DMS53 (cell line): ENCODE results near the gene ERF.

Experiments
- DNase-seq: peaks from one replicate; lab custom pipeline; 2025; lab: John Stamatoyannopoulos, UW

The ERF gene

DNA sequence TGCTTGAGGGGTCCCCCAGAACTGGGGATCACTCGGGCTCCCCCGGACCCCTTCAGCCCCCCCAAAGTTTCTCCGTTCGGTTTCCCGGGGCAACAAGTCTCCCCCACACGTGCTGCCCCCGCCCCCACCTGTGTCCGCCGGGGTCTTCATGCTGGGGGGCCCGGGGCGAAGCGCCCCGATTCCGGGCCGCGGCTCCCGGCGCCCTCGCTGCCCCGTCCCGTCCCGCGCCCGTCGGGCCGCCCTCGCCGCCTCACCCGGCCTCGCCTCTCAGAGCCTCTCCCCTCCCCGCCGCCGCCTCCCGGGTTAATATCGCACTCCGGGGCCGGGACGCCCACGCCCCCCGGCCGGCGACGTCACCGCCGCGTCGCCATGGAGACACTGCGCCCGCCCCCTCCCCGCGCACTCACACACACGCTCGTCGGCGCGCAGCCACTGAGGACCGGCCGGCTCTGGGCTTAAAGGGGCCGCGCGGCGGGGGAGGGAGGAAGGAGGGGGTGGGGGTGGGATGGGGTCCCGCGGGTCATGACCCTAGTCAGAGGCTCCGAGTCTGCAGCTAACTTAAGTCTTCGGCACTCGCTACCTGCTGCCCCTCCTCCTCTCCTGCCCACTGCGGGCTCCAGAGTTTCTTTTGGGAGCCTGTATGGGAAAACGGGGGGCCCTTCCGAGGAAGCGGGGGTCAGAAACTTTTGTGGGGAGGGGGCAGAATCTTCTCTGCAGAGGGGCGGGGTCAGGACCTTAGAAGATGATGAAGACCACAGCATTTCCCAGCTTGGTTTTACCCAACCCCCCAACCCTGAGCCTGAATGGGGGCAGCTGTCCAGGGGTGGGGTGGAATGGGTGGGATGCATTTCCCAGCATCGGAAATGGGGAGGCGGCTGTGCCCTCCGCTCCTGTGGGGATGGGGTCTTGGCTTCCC is at the start of gene ERF:
Gene ERF, minus strand, starts transcription at position 279 of the 916 bp plus-strand sequence. Its CDS starts 129 bp downstream, at position 150.
- peak; percentile 97 for DNase-seq

- peak; percentile 35 for DNase-seq
Observed at GRCh38 chr19:42303876-42304275, 48.9 kb upstream of the ERF start.

GRCh38 chr19:42303101-42303464 is 48.2 kb upstream of the ERF start:
- peak; percentile 75 for DNase-seq

- DNase-seq: peak; percentile 75
Observed at GRCh38 chr19:42301646-42302203, 46.8 kb upstream of the ERF start, which contains the start of gene PRR19. PRR19 (plus strand) TSS chr19:42302132; CDS start chr19:42309585, 7,453 bp downstream.

- no peak for DNase-seq
Observed at GRCh38 chr19:42297039-42297438, 42.1 kb upstream of the ERF start.

GRCh38 chr19:42295831-42296525 is 41.0 kb upstream of the ERF start:
- DNase-seq: peak; percentile 83

- no peak for DNase-seq
Observed at GRCh38 chr19:42295342-42295741, 40.4 kb upstream of the ERF start.

DNA sequence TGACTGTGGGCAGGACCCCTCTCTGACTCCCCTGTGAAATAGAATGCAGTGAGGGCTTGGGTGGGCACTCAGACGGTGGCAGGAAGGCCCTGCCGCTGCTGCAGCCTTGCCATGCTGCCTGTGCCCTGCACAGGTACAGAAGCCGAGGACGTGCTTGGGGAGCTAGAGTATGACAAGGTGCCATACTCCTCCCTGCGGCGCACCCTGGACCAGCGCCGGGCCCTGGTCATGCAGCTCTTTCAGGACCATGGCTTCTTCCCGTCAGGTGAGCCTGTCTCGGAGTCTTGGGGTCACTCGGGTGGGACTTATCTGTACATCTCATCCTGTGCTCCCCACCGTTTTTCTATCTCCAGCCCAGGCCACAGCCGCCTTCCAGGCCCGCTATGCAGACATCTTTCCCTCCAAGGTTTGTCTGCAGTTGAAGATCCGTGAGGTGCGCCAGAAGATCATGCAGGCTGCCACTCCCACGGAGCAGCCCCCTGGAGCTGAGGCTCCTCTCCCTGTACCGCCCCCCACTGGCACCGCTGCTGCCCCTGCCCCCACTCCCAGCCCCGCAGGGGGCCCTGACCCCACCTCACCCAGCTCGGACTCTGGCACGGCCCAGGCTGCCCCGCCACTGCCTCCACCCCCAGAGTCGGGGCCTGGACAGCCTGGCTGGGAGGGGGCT is 39.7 kb upstream of the ERF start:
- no peak for DNase-seq

DNA sequence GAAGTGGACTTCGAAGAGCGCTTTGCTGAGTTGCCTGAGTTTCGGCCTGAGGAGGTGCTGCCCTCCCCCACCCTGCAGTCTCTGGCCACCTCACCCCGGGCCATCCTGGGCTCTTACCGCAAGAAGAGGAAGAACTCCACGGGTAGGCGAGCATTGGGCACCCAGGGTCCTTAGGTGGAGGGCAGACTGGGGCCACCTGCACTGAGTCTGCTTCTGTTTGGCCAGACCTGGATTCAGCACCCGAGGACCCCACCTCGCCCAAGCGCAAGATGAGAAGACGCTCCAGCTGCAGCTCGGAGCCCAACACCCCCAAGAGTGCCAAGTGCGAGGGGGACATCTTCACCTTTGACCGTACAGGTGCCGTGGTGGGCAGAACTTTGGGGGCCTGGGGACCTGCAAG is 39.0 kb upstream of the ERF start:
- DNase-seq: no peak

DNA sequence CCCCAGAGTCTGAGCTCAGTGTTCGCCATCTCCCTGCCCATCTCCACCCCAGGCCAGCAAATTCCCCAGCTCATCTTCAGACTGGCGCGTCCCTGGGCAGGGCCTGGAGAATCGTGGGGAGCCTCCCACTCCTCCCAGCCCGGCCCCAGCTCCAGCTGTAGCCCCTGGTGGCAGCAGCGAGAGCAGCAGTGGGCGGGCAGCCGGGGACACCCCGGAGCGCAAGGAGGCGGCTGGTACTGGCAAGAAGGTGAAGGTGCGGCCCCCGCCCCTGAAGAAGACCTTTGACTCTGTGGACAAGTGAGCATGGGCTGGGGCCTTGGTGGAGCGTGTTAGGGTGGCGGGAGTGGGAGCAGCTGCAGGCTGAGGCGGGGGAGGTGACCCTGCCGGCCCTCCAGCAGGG is 38.6 kb upstream of the ERF start:
- no peak for DNase-seq

DNA sequence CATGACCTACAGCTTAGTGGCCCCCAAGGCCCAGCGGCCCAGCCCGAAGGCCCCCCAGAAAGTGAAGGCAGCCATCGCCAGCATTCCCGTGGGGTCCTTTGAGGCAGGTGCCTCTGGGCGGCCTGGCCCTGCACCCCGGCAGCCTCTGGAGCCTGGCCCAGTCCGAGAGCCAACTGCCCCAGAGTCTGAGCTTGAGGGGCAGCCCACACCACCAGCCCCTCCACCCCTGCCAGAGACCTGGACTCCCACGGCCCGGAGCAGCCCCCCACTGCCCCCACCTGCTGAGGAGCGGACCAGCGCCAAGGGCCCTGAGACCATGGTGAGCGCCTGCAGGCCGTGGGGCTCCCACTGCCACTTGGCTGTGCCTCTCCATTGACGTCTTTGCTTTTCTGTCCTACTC is 38.0 kb upstream of the ERF start:
- DNase-seq: no peak

- no peak for DNase-seq
Observed at GRCh38 chr19:42292042-42292960, 37.4 kb upstream of the ERF start.

DNA sequence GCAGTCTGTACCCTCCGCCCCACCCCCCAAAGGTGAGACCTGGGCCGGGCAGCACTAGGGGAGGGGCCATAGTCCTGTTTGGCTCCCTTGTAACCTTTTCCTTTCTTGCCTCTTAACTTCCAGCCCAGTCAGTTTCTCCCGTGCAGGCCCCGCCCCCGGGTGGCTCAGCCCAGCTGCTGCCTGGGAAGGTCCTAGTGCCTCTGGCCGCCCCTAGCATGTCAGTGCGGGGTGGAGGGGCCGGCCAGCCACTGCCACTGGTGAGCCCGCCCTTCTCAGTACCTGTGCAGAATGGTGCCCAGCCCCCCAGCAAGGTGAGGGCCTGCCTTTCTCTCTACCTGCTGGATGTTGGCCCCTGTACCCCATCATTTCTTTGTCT is 36.5 kb upstream of the ERF start:
- no peak for DNase-seq

GRCh38 chr19:42290523-42291434 is 35.9 kb upstream of the ERF start:
- peak; percentile 52 for DNase-seq

- DNase-seq: no peak
Observed at GRCh38 chr19:42290136-42290522, 35.2 kb upstream of the ERF start.

GRCh38 chr19:42289556-42290041 is 34.7 kb upstream of the ERF start:
- no peak for DNase-seq

DNA sequence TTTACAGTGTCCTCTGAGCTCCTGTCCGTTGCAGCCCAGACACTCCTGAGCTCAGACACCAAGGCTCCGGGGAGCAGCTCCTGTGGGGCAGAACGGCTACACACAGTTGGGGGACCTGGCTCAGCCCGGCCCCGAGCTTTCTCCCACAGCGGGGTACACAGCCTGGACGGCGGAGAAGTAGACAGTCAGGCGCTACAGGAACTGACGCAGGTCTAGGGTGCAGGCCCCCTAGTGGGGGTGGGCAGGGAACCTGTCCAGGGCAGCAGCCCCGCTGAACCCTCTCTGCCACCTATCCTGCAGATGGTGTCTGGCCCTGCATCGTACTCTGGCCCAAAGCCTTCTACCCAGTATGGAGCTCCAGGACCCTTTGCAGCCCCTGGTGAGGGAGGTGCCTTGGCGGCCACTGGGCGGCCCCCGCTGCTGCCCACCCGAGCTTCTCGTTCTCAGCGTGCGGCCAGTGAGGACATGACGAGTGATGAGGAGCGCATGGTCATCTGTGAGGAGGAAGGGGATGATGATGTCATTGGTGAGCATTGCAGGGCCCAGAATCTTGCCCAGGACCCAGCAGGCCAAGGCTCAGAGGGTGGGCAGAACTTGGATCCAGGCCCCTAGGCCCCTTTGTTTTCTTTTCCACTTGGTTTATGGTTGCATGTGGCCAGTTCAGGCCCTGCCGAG is 34.1 kb upstream of the ERF start:
- no peak for DNase-seq

GRCh38 chr19:42288387-42288786 is 33.5 kb upstream of the ERF start:
- no peak for DNase-seq

GRCh38 chr19:42287827-42288107 is 32.8 kb upstream of the ERF start:
- DNase-seq: no peak
